Stimulated activated CD4-positive, alpha-beta T cell treated with anti-CD3 and anti-CD28 coated beads, Interleukin-4, amount 100 ng/mL, for 4 hours (primary cell): Measurements from ENCODE around the gene BMP8B.

ENCODE experiments used
- DNase-seq, 2 experiments: peaks; one replicate each; pipeline ENCODE4 v3.0.0-alpha.2; 2020

BMP8B gene

GRCh38 chr1:39755965-39756659 is 32.6 kb downstream of the BMP8B start:
- DNase-seq, result no peak

- DNase-seq, result no peak
These were observed 33.7 kb downstream of the BMP8B start for GRCh38 chr1:39754906-39755504.

- DNase-seq, result no peak
These were observed 34.6 kb downstream of the BMP8B start for GRCh38 chr1:39754026-39754570.

GRCh38 chr1:39753132-39754025 is 35.3 kb downstream of the BMP8B start:
- DNase-seq, result no peak

GRCh38 chr1:39752703-39753102 is 36.0 kb downstream of the BMP8B start:
- DNase-seq, result no peak

- DNase-seq, result no peak
These were observed 37.1 kb downstream of the BMP8B start for GRCh38 chr1:39751595-39751994.

GRCh38 chr1:39745016-39745670 is 43.5 kb downstream of the BMP8B start:
- no peak for DNase-seq

GRCh38 chr1:39738622-39739366 is 49.9 kb downstream of the BMP8B start, which contains the start of gene PPIE:
Gene PPIE, plus strand, starts transcription at chr1:39738882. Its CDS starts 19 bp downstream, at chr1:39738901.
- DNase-seq, result peak; percentile 94 to 99

- no peak for DNase-seq
These were observed 51.0 kb downstream of the BMP8B start for GRCh38 chr1:39737546-39738169.

GRCh38 chr1:39735731-39736130 is 52.9 kb downstream of the BMP8B start:
- DNase-seq, result no peak

- no peak for DNase-seq
These were observed 55.5 kb downstream of the BMP8B start for GRCh38 chr1:39733161-39733560.

GRCh38 chr1:39732730-39733129 is 55.9 kb downstream of the BMP8B start:
- DNase-seq, result no peak

- no peak for DNase-seq
These were observed 58.8 kb downstream of the BMP8B start for GRCh38 chr1:39729842-39730241.

GRCh38 chr1:39729030-39729429 is 59.6 kb downstream of the BMP8B start:
- DNase-seq, result no peak

GRCh38 chr1:39727932-39728317 is 60.7 kb downstream of the BMP8B start:
- DNase-seq, result no peak

- no peak for DNase-seq
These were observed 61.3 kb downstream of the BMP8B start for GRCh38 chr1:39727221-39727931.

GRCh38 chr1:39726600-39726999 is 62.1 kb downstream of the BMP8B start:
- DNase-seq, result no peak

GRCh38 chr1:39722495-39722894 is 66.2 kb downstream of the BMP8B start:
- no peak for DNase-seq

GRCh38 chr1:39721664-39722063 is 67.0 kb downstream of the BMP8B start:
- no peak for DNase-seq

GRCh38 chr1:39720094-39720999 is 68.3 kb downstream of the BMP8B start:
- no peak for DNase-seq
